Glutamatergic neuron (in vitro differentiated cells): ENCODE data around the gene TBC1D14. TPM values are rescaled to one million over a fixed set of nuclear protein-coding genes. Genes with fewer than 3 reads are reported as not detected.

Experiments
- DNase-seq: peaks from one replicate; pipeline ENCODE4 v3.0.0; 2022
- H3K27ac Mint-ChIP-seq: one replicate; pipeline ENCODE4 v1.8.0; 2020; ENCODE audit warnings: mild to moderate bottlenecking, mixed read lengths, inconsistent platforms; ENCODE audit not compliant: unreplicated experiment
- H3K27me3 Mint-ChIP-seq: one replicate; pipeline ENCODE4 v1.8.0; 2020; ENCODE audit warnings: mild to moderate bottlenecking, moderate library complexity, mixed read lengths, inconsistent platforms; ENCODE audit not compliant: unreplicated experiment
- H3K36me3 Mint-ChIP-seq: one replicate; pipeline ENCODE4 v1.8.0; 2020; ENCODE audit warnings: mild to moderate bottlenecking, mixed read lengths, inconsistent platforms; ENCODE audit not compliant: unreplicated experiment
- H3K4me1 Mint-ChIP-seq: one replicate; pipeline ENCODE4 v1.8.0; 2020; ENCODE audit warnings: mild to moderate bottlenecking, low read depth, mixed read lengths, inconsistent platforms; ENCODE audit not compliant: unreplicated experiment
- H3K4me3 Mint-ChIP-seq: one replicate; pipeline ENCODE4 v1.8.0; 2020; ENCODE audit warnings: mild to moderate bottlenecking, mixed read lengths, inconsistent platforms; ENCODE audit not compliant: unreplicated experiment
- H3K9me3 Mint-ChIP-seq: one replicate; pipeline ENCODE4 v1.8.0; 2020; ENCODE audit warnings: mild to moderate bottlenecking, moderate library complexity, mixed read lengths, inconsistent platforms; ENCODE audit not compliant: unreplicated experiment
- total RNA-seq: library from RNA; stranded (reverse); fragmentation: NEBNext Ultra II Directional; extraction: Animal tissue kit (Norgen Biotek cat#: 25700); gene quantifications from one replicate; pipeline ENCODE4 v1.2.1, GENCODE V29; 2021; ENCODE audit not compliant: unreplicated experiment
- TF ChIP-seq, protein P1 (sequence below): fragments of 200-600 bp; sonication (generic); IDR thresholded peaks from one replicate; pipeline ENCODE4 v1.5.0; 2021; ENCODE audit not compliant: partially characterized antibody, unreplicated experiment

The TBC1D14 gene
- total RNA-seq, 1 donor from 2014 or later: 82.2 TPM

- no peak overlapping the region for H3K4me3 Mint-ChIP-seq
- TF ChIP-seq, protein P1, sequence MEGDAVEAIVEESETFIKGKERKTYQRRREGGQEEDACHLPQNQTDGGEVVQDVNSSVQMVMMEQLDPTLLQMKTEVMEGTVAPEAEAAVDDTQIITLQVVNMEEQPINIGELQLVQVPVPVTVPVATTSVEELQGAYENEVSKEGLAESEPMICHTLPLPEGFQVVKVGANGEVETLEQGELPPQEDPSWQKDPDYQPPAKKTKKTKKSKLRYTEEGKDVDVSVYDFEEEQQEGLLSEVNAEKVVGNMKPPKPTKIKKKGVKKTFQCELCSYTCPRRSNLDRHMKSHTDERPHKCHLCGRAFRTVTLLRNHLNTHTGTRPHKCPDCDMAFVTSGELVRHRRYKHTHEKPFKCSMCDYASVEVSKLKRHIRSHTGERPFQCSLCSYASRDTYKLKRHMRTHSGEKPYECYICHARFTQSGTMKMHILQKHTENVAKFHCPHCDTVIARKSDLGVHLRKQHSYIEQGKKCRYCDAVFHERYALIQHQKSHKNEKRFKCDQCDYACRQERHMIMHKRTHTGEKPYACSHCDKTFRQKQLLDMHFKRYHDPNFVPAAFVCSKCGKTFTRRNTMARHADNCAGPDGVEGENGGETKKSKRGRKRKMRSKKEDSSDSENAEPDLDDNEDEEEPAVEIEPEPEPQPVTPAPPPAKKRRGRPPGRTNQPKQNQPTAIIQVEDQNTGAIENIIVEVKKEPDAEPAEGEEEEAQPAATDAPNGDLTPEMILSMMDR: no peak
- peaks cover 6% of the 10 kb centered on the region for H3K27me3 Mint-ChIP-seq
- no peak overlapping the region for H3K27ac Mint-ChIP-seq
- no peaks in the 10 kb centered on the region for H3K9me3 Mint-ChIP-seq
- no peak for DNase-seq
- H3K4me1 Mint-ChIP-seq: peaks cover 6% of the 10 kb centered on the region
- peaks cover 7% of the 10 kb centered on the region for H3K36me3 Mint-ChIP-seq
Measured at GRCh38 chr4:7054106-7054880, 144.7 kb downstream of the TBC1D14 start.

- H3K27me3 Mint-ChIP-seq: peaks cover 2% of the 10 kb centered on the region
- H3K9me3 Mint-ChIP-seq: no peaks in the 10 kb centered on the region
- H3K27ac Mint-ChIP-seq: no peak overlapping the region
- no peak overlapping the region for H3K4me3 Mint-ChIP-seq
- H3K4me1 Mint-ChIP-seq: peaks cover 5% of the 10 kb centered on the region
- TF ChIP-seq, protein P1: no peak
- no peak for DNase-seq
- peaks cover 7% of the 10 kb centered on the region for H3K36me3 Mint-ChIP-seq
Measured at GRCh38 chr4:7055111-7055989, 145.7 kb downstream of the TBC1D14 start.

DNA sequence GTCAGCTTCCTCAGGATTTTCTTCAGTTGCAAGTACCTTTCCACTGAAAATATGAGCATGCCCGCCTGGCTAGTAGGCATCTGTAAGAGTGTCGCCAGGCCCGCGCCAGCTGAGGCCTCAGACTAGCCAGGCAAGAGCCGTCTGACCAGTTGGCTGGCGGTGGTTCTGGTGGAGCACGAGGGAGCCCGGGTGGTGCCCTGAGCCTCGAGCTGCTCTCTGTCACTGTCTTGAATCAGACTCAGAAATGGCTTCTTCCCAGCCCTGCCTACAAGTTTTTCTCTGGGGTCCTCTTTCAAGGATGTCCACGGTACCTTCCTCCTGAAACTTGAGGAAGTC, 146.3 kb downstream of the TBC1D14 start:
- H3K4me3 Mint-ChIP-seq: no peak overlapping the region
- no peak for DNase-seq

GRCh38 chr4:7058792-7059191, 149.2 kb downstream of the TBC1D14 start:
- Mint-ChIP-seq H3K4me3 (no peak overlapping the region), H3K9me3 (no peaks in the 10 kb centered on the region), H3K27ac (no peak overlapping the region), H3K4me1 (peaks cover under 1% of the 10 kb centered on the region), H3K36me3 (peaks cover 14% of the 10 kb centered on the region), H3K27me3 (peaks cover 2% of the 10 kb centered on the region)
- no peak for DNase-seq
- TF ChIP-seq, protein P1: no peak

More for the DNA sequence above, 146.3 kb downstream of the TBC1D14 start:
- Mint-ChIP-seq H3K27ac (no peak overlapping the region), H3K9me3 (no peaks in the 10 kb centered on the region), H3K36me3 (peaks cover 7% of the 10 kb centered on the region), H3K4me1 (peaks cover 5% of the 10 kb centered on the region), H3K27me3 (peaks cover 2% of the 10 kb centered on the region)
- TF ChIP-seq, protein P1: no peak

- Mint-ChIP-seq H3K36me3 (peaks cover 7% of the 10 kb centered on the region), H3K4me3 (no peak overlapping the region), H3K27ac (no peak overlapping the region), H3K9me3 (peaks cover 2% of the 10 kb centered on the region), H3K27me3 (no peaks in the 10 kb centered on the region), H3K4me1 (no peaks in the 10 kb centered on the region)
- DNase-seq: no peak
- TF ChIP-seq, protein P1: no peak
Measured at GRCh38 chr4:7059662-7060061, 150.0 kb downstream of the TBC1D14 start.
